Nephron progenitor cell (in vitro differentiated cells): ENCODE measurements around the gene GFOD1.

Experiments used
- DNase-seq: peaks from one replicate; pipeline ENCODE4 v3.0.0; 2021
- H3K27ac Mint-ChIP-seq: 2 replicates; pipeline ENCODE4 v1.8.0; 2021; ENCODE audit warnings: mild to moderate bottlenecking, moderate library complexity, mixed read lengths
- H3K27me3 Mint-ChIP-seq: 2 replicates; pipeline ENCODE4 v1.8.0; 2021; ENCODE audit warnings: mild to moderate bottlenecking, low read depth, mixed read lengths; ENCODE audit not compliant: poor library complexity
- H3K36me3 Mint-ChIP-seq: 2 replicates; pipeline ENCODE4 v1.8.0; 2021; ENCODE audit warnings: low read depth, mixed read lengths
- H3K4me1 Mint-ChIP-seq: 2 replicates; pipeline ENCODE4 v1.8.0; 2021; ENCODE audit warnings: mixed read lengths
- H3K4me3 Mint-ChIP-seq: 2 replicates; pipeline ENCODE4 v1.8.0; 2021; ENCODE audit warnings: mild to moderate bottlenecking, moderate library complexity, mixed read lengths
- H3K9me3 Mint-ChIP-seq: 2 replicates; pipeline ENCODE4 v1.8.0; 2021; ENCODE audit warnings: mild to moderate bottlenecking, moderate library complexity, mixed read lengths
- TF ChIP-seq, protein P1 (sequence below): fragments of 200-600 bp; sonication (generic); IDR thresholded peaks from 2 replicates; pipeline ENCODE4 v1.5.0; 2021; ENCODE audit warnings: antibody characterized with exemption

The GFOD1 gene

DNA sequence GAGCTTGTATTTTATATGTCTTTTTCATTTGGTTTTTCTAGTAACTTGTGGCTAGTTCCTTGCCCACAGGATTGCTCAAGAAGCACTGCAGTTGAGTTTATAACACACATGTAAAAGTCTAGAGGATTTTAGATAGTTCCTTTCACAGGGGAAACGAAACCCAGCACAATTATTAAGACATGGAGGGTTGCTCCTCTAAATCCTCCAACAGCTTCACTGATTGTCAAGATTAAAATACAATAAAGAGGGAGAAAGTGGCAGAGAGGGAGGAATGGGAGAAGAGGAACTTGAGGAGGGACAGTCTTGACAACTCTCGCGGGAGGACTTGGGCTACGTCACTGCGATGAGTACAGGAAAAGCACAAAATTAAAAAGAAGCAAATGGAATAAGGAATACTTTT is 149.4 kb downstream of the GFOD1 start:
- DNase-seq: no peak
- Mint-ChIP-seq H3K9me3 (peaks cover 23% of the 10 kb centered on the region), H3K27me3 (peaks cover 9% of the 10 kb centered on the region), H3K27ac (peak overlapping the region; percentile 12), H3K4me1 (peaks cover 24% of the 10 kb centered on the region), H3K36me3 (peaks cover 13% of the 10 kb centered on the region), H3K4me3 (no peak overlapping the region)
- TF ChIP-seq, protein P1, sequence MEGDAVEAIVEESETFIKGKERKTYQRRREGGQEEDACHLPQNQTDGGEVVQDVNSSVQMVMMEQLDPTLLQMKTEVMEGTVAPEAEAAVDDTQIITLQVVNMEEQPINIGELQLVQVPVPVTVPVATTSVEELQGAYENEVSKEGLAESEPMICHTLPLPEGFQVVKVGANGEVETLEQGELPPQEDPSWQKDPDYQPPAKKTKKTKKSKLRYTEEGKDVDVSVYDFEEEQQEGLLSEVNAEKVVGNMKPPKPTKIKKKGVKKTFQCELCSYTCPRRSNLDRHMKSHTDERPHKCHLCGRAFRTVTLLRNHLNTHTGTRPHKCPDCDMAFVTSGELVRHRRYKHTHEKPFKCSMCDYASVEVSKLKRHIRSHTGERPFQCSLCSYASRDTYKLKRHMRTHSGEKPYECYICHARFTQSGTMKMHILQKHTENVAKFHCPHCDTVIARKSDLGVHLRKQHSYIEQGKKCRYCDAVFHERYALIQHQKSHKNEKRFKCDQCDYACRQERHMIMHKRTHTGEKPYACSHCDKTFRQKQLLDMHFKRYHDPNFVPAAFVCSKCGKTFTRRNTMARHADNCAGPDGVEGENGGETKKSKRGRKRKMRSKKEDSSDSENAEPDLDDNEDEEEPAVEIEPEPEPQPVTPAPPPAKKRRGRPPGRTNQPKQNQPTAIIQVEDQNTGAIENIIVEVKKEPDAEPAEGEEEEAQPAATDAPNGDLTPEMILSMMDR: no peak

DNA sequence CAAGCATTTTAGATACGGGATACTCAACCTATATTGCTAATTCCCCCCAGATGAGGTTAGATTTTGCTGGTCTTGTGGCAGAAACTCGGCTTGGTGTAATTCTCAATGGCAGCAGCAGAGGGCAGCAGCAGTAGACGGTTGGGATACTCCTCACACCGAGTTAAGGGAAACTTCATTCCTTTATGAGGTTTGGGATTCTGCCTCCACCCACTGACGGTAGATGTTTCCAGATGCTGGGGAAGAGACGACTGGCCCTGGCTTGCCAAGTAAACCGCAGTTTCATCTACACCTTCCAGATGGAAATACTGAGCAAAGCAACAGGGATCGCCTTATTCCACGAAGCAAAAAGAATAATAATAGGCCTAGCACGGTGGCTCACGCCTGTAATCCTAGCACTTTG is 150.8 kb downstream of the GFOD1 start:
- H3K4me1 Mint-ChIP-seq: peaks cover 24% of the 10 kb centered on the region
- TF ChIP-seq, protein P1: peak; percentile 90
- no peak overlapping the region for H3K4me3 Mint-ChIP-seq
- H3K27ac Mint-ChIP-seq: peak overlapping the region; percentile 43
- peaks cover 5% of the 10 kb centered on the region for H3K36me3 Mint-ChIP-seq
- H3K9me3 Mint-ChIP-seq: peaks cover 10% of the 10 kb centered on the region
- peak; percentile 91 for DNase-seq
- H3K27me3 Mint-ChIP-seq: peaks cover 6% of the 10 kb centered on the region

DNA sequence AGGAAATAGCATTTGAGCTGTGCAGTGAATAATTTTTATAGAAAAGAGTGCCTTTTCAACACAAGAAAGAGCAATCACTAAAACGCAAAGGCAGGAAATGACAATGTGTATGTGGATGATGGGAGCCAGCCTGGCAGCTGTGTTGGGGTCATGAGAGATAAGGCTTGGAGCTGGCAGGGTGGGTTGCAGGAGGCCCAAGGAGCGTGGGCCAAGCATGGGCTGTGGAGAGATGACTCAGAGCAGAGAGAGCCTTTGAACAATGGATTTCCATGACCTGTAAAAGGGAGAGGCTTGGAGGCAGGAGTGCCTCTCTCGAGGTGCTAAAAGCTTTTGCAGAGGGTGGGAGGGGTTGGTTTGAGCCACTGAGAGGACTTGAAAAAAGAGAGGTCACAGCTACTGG is 152.4 kb downstream of the GFOD1 start:
- no peak overlapping the region for H3K4me3 Mint-ChIP-seq
- H3K27me3 Mint-ChIP-seq: peaks cover 3% of the 10 kb centered on the region
- H3K27ac Mint-ChIP-seq: no peak overlapping the region
- no peak for DNase-seq
- peaks cover 30% of the 10 kb centered on the region for H3K4me1 Mint-ChIP-seq
- H3K36me3 Mint-ChIP-seq: no peaks in the 10 kb centered on the region
- H3K9me3 Mint-ChIP-seq: no peaks in the 10 kb centered on the region
- TF ChIP-seq, protein P1: no peak

DNA sequence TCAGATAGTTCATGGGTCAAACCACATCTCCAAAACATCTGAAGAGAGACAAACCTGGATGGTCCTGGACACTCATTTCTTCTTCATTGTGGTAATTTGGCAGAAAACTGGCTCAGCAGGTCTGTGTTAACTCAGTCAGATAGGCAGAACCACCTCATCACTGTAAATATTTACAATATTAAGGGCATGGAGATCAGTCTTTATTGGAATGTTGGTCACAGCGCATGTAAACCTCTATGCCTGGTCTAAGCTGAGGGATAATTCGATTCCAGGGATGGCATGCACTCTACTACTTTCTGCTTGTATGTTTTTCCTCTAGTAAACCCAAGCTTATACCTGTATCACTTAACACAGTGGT is 155.1 kb downstream of the GFOD1 start:
- Mint-ChIP-seq H3K27ac (no peak overlapping the region), H3K4me1 (peaks cover 39% of the 10 kb centered on the region), H3K36me3 (no peaks in the 10 kb centered on the region), H3K4me3 (no peak overlapping the region), H3K27me3 (peaks cover 10% of the 10 kb centered on the region), H3K9me3 (no peaks in the 10 kb centered on the region)
- TF ChIP-seq, protein P1: no peak
- no peak for DNase-seq

DNA sequence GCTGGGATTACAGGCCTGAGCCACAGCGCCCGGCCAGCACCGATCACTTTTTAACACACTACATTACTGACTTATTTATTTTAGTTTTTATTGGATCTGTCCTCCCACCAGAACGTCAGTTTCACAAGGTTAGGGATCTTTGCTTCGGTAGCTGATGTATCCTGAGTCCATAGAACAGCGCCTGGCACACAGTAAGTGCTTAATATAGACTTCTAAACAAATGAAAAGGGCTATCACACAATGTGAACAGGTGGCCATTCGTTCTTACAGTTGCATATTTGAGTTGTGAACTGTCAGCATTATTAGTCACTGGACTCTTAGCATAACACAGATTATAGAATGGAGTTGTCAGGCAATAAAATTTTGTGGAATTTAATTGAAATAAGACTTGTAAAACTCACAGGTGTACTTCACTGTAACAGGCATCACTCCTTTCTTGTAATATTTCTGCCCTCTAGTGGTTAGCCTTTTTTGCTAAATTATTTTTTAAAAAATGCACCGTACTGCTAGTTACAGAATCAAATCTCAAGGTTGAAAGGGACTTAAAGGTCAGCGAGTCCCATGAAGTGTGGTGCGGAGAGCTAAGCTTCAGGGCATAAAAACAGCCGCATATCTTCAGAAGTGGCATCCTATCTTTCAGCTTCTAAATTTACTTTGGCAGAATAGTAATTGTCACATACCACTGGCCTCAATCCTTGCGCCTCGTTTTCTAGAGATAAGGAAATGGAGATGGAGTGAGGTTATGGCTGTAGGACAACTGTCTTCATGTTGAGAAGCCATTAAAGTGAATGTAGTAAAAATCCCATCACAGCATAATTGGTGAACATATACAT is 155.7 kb downstream of the GFOD1 start:
- Mint-ChIP-seq H3K4me3 (no peak overlapping the region), H3K36me3 (peaks cover under 1% of the 10 kb centered on the region), H3K27me3 (peaks cover 10% of the 10 kb centered on the region), H3K9me3 (no peaks in the 10 kb centered on the region), H3K27ac (no peak overlapping the region), H3K4me1 (peaks cover 41% of the 10 kb centered on the region)
- DNase-seq: no peak
- TF ChIP-seq, protein P1: peak; percentile 56

DNA sequence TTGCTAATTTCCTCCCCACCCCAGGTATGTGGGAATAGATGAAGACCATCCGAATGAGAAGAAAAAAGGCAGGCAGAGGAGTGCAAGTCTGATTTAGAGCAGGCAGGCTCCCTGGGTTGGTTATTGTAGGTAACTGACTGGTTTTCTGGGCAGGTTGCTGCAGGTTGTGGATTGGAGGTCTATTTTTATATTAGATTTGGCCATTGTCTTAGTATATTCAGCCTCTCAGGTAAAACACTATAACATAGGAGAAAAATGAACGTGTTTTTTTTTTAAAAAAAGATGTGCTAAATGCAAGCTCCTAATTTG is 158.6 kb downstream of the GFOD1 start:
- TF ChIP-seq, protein P1: no peak
- H3K4me3 Mint-ChIP-seq: peak overlapping the region; percentile 95
- no peaks in the 10 kb centered on the region for H3K9me3 Mint-ChIP-seq
- peaks cover 10% of the 10 kb centered on the region for H3K27me3 Mint-ChIP-seq
- peaks cover 47% of the 10 kb centered on the region for H3K4me1 Mint-ChIP-seq
- H3K27ac Mint-ChIP-seq: peak overlapping the region; percentile 90
- H3K36me3 Mint-ChIP-seq: peaks cover 23% of the 10 kb centered on the region
- no peak for DNase-seq
